Fibroblast of skin of left quadriceps (primary cell): ENCODE results near the gene SEMA4D.

Experiments used
- DNase-seq, 2 experiments: peaks; one replicate each; pipeline ENCODE4 v3.0.0-alpha.2; 2013; ENCODE audit warnings: low read depth in 2 of 2

The SEMA4D gene

GRCh38 chr9:89412951-89413350, 85.0 kb downstream of the SEMA4D start:
- no peak for DNase-seq

DNA sequence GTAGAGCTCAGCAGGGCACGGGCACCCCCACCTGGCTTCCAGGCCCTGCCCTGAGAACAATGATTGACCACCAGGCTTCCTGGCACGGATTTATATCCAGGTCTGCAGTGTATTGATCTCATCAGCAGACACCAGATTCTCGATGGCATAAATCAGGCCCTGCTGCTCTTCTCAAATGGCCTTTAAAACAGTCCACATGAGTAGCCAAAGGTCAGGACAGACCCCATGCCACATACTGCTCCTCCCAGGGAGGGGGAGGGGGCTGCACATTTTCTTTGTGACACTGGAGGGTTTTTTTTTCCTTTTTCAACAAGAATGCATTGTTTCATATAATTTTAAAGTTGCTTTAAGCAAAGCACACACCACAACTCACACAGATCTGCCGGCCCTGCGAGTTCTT, 85.4 kb downstream of the SEMA4D start:
- no peak for DNase-seq

- DNase-seq: no peak
Observed at GRCh38 chr9:89411759-89412158, 86.2 kb downstream of the SEMA4D start.

- no peak for DNase-seq
Observed at GRCh38 chr9:89410641-89411350, 87.1 kb downstream of the SEMA4D start.

GRCh38 chr9:89410022-89410421, 87.9 kb downstream of the SEMA4D start:
- no peak for DNase-seq

DNA sequence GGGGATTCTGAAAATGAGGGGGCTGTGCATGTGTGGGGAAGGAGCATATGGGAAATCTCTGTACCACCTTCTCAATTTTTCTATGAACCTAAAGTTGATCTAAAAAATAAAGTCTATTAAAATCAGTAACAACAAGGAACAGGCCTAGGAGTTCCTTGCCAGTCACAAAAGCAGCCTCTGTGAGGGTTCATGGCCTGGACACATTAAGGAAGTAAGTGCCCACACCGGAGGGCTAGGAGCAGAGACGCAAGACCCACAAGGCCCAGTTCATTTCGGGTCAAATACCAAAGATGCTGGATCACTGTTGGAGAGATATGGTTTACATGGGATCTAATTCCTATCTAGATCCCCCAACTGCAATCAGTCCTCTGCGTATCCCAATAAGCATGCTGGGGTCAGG, 88.4 kb downstream of the SEMA4D start:
- no peak for DNase-seq

DNA sequence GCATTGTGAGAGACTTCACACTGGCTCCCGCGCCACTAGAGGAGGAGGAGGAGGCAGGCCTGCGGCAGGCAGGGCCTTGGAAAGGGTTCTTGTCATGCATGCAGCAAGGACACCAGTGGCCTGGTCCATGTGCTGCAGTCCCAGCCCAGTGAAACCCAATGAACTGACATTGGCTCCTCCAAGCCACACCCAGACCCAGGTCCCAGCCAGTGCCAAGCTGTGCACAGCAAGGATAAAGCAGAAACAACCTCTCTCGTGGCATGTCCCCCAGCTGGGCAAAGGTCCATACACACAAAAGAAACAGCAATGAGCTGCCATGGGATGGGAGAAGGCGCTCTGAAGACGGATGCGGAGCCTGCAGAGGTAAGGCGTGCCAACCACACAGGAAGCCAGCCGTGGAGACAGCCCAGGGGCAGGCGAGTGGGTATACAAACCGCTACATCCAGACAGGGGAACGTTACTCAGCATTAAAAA, 89.2 kb downstream of the SEMA4D start:
- DNase-seq: no peak

DNA sequence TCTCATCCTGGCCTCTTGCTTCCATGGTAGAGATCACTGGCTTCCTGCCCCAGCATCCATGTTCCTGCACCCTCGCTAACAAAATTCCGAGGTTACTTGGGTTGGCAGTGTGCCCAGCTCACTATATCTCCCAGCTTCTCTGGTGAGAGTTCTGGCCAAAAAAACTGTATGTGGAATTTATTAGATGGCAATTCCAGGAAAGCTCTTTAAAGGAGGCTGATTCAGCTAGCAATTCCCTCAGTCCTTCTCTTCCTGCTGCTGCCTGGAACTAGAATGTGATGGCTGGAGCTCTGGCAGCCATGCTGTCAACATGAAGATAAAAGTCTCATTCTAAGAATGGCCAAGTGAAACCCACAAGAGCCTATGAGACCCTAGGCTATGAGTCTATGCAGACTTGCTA, 90.8 kb downstream of the SEMA4D start:
- peak; percentile 26 to 35 for DNase-seq

DNA sequence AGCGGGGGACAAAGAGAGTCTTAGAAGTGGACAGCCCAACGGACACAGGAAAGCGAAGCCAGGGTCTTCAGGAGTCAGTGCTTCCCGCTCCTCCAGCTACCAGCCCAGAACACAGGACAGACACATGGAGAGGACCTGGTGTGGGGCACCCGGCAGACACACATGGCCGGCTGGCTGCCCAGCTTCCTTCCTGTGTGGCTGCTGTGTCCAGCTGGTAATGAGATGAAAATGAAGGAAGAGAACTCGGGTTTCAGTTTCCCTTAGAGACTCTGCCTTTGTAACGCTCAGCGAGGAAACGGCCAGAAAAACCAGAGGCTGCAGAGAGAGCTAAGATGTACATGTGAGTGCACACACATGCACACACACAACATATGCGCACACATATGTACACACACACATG, 92.1 kb downstream of the SEMA4D start:
- DNase-seq: no peak

DNA sequence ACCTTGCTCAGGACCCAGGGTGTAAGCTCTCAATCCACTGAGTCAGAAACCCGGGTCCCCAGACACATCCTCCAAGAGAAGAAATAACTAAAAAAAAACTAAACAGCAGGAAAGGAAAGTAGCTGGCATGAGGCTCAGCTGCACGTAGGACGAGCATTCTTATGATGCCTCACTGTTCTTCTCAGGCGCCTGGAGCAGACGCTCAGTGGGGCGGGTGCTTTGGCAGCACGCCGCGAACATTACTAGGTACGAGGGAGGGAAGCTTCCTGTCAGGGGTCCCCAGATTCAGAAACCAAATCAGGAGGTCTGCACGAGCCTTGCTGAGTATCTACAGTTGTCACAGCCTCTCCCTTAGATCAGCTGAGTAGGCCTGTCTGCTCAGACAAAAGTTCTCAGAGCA, 93.8 kb downstream of the SEMA4D start:
- no peak for DNase-seq

- no peak for DNase-seq
Observed at GRCh38 chr9:89402695-89403427, 95.1 kb downstream of the SEMA4D start.

DNA sequence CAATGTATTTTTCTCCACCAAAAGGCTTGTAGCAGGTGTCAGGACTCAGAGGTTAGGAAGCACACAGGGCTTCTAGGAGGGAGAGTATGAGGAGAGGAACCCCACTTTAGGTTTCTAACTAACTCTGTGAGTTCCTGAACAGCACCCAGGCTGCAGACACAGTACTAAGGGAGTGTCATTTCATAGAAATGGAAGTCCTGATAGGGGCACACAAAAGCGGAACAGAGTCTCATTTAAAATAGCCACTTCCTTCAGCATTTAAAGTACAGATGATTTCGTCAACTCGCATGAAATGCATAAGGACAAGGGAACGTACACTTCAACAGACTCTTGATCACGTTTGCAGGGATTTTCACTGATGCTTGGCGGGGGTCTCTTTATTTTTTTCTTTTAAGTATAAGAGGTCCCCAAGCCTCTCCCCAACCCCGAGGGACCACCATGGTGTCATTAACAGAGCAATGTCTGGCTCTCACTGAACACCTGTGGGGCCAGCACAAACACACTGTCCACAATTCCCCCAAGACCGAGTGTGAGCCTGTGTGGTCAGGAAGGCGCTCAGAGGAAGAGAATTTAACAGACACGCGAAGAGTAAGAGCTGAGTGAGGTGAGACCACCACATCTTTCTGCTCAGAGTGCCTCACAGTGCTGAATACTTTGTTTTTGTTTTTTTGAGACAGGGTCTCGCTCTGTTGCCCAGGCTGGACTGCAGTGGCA, 97.4 kb downstream of the SEMA4D start:
- DNase-seq: no peak

GRCh38 chr9:89398621-89399020, 99.3 kb downstream of the SEMA4D start:
- no peak for DNase-seq

- DNase-seq: no peak
Observed at GRCh38 chr9:89397471-89397870, 100.4 kb downstream of the SEMA4D start.

GRCh38 chr9:89395931-89396710, 101.8 kb downstream of the SEMA4D start:
- DNase-seq: no peak

DNA sequence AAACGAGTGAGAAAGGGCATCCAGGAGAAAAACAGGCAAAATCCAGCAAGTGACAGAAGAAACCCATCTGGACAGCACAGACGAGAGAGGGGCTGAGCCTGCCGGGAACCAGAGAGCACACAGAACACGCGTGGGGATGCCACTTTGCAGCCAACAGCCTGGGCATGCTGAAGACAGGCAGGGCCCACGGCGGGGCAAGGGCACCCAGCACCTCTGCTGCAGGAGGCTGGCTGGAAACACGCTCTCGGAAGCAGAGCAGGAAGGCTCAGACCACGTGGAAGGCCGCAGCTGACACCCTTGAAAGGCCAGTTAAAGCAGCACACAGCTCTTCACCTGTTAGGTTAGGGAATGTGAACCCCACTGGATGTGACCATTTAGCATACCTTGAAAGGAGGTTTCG, 103.5 kb downstream of the SEMA4D start:
- no peak for DNase-seq

GRCh38 chr9:89391585-89391984, 106.3 kb downstream of the SEMA4D start:
- no peak for DNase-seq

DNA sequence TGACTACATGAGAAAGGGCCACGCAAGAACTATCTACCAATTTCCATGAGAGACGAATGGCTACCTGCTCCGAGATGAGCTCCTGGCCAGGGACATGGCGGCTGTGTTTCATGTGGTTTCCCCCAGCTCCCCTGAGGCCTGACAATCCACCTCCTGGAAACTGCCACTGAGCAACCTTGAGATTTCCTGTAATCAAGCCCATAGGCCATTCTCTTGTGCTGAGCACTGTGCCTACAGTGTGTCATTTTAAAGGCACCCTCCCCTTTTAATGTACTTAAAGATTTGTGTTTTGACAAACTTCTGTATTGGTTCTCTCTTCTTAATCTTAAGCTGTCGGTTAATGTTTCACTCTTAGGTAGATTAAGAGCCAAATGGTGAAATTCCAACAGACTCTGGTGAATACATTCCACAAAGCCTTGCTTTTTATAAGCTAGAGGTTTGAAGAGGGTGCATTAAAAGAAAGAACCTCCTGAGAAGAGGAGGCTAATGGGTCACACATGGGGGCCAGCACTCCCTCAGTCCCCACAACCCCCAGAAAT, 107.3 kb downstream of the SEMA4D start:
- DNase-seq: no peak

DNA sequence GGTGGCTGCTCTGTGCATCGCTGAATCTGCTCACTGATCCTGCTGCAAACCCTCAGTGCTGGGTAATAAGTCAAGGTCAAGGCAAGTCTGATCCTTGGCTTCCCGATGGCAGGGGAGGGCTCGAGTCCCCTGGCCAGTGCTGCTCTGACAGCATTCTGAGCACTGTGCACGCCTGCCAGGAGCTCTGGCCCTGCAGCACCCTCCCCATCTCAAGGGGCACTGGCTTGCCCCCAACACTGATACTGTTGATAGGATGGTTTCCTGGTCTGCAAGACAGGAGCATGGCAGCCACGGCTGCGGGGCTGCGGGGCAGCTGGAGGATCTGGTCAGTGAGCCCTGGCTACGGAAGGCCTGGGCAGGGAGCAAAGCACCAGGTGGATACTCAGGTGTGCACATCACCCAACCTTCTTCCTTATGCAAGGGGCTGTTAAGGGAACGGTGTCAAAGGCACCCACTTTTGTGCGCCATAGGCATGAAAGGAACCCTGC, 107.8 kb downstream of the SEMA4D start:
- no peak for DNase-seq

- no peak for DNase-seq
Observed at GRCh38 chr9:89388868-89389177, 109.1 kb downstream of the SEMA4D start.

- peak; percentile 66 to 68 for DNase-seq
Observed at GRCh38 chr9:89388084-89388867, 109.6 kb downstream of the SEMA4D start.
